ENCODE measurements around the gene LAMC2. TPM values are rescaled to one million over a fixed set of nuclear protein-coding genes. Genes with fewer than 3 reads are reported as not detected.

The LAMC2 gene
- total RNA-seq, 1 donor from 2014 or later, result not detected

- Mint-ChIP-seq H3K4me3 (no peak overlapping the region), H3K27ac (no peak overlapping the region), H3K36me3 (ENCODE audit: low read depth) (no peaks in the 10 kb centered on the region), H3K27me3 (peaks cover 10% of the 10 kb centered on the region), H3K4me1 (peaks cover 7% of the 10 kb centered on the region), H3K9me3 (no peaks in the 10 kb centered on the region)
- intact Hi-C loops (cut with micrococcal nuclease), result no loop called here
- ChIA-PET CTCF (no interaction called here), POLR2A (no interaction called here)
- TF ChIP-seq CTCF (IDR thresholded peaks at IDR 0.05), result no peak
- ATAC-seq (ENCODE audit: low read depth) (no peak), DNase-seq (no peak)
Measured at GRCh38 chr1:183175631-183176030, 10.4 kb upstream of the LAMC2 start.

- intact Hi-C loops (cut with micrococcal nuclease), result no loop called here
- Mint-ChIP-seq H3K27me3 (peaks cover 4% of the 10 kb centered on the region), H3K36me3 (ENCODE audit: low read depth) (no peaks in the 10 kb centered on the region), H3K4me3 (no peak overlapping the region), H3K9me3 (no peaks in the 10 kb centered on the region), H3K27ac (no peak overlapping the region), H3K4me1 (peaks cover 13% of the 10 kb centered on the region)
- TF ChIP-seq CTCF (IDR thresholded peaks at IDR 0.05), result no peak
- ChIA-PET CTCF (no interaction called here), POLR2A (no interaction called here)
- ATAC-seq (ENCODE audit: low read depth), result no peak
- no peak for DNase-seq
Measured at GRCh38 chr1:183178545-183178944, 7.5 kb upstream of the LAMC2 start.

GRCh38 chr1:183179033-183179432 is 7.0 kb upstream of the LAMC2 start:
- POLR2A ChIA-PET, result no interaction called here

GRCh38 chr1:183180218-183180617 is 5.8 kb upstream of the LAMC2 start:
- ATAC-seq (ENCODE audit: low read depth) (no peak), DNase-seq (no peak)
- Mint-ChIP-seq H3K9me3 (no peaks in the 10 kb centered on the region), H3K4me3 (peak overlapping the region; percentile 24), H3K36me3 (ENCODE audit: low read depth) (no peaks in the 10 kb centered on the region), H3K27ac (no peak overlapping the region), H3K4me1 (peaks cover 13% of the 10 kb centered on the region), H3K27me3 (peaks cover 2% of the 10 kb centered on the region)
- no peak for TF ChIP-seq CTCF (IDR thresholded peaks at IDR 0.05)
- intact Hi-C loops (cut with micrococcal nuclease), result loop anchor here (10.0 kb wide), 1 partner anchor 45 kb away; no protein-coding TSS in a partner anchor
- ChIA-PET POLR2A (no interaction called here), CTCF (interaction anchor here (0.5 kb wide), 1 partner anchor 337 kb away, joined by 3 read pairs; no protein-coding TSS in a partner anchor)

More at GRCh38 chr1:183179033-183179432, 7.0 kb upstream of the LAMC2 start:
- peaks cover 4% of the 10 kb centered on the region for H3K27me3 Mint-ChIP-seq
- intact Hi-C loops (cut with micrococcal nuclease), result no loop called here
- H3K4me1 Mint-ChIP-seq, result peaks cover 13% of the 10 kb centered on the region
- H3K27ac Mint-ChIP-seq, result no peak overlapping the region
- no peak for TF ChIP-seq CTCF (IDR thresholded peaks at IDR 0.05)
- H3K4me3 Mint-ChIP-seq, result no peak overlapping the region
- CTCF ChIA-PET, result no interaction called here
- no peak for ATAC-seq (ENCODE audit: low read depth)
- no peaks in the 10 kb centered on the region for H3K9me3 Mint-ChIP-seq
- DNase-seq, result no peak
- H3K36me3 Mint-ChIP-seq (ENCODE audit: low read depth), result no peaks in the 10 kb centered on the region

- POLR2A ChIA-PET, result interaction anchor here (0.7 kb wide), 1 partner anchor 40 kb away, joined by 3 read pairs; no protein-coding TSS in a partner anchor
- intact Hi-C loops (cut with micrococcal nuclease), result loop anchor here (10.0 kb wide), 1 partner anchor 46 kb away; no protein-coding TSS in a partner anchor
- H3K4me3 Mint-ChIP-seq, result peak overlapping the region; percentile 41
- peaks cover 4% of the 10 kb centered on the region for H3K27me3 Mint-ChIP-seq
- H3K27ac Mint-ChIP-seq, result peak overlapping the region; percentile 53
- no peaks in the 10 kb centered on the region for H3K36me3 Mint-ChIP-seq (ENCODE audit: low read depth)
- H3K4me1 Mint-ChIP-seq, result peaks cover 13% of the 10 kb centered on the region
- ATAC-seq (ENCODE audit: low read depth), result peak; percentile 72
- no peak for TF ChIP-seq CTCF (IDR thresholded peaks at IDR 0.05)
- no peak for DNase-seq
- CTCF ChIA-PET, result interaction anchor here (0.5 kb wide), 1 partner anchor 338 kb away, joined by 3 read pairs; no protein-coding TSS in a partner anchor
- H3K9me3 Mint-ChIP-seq, result no peaks in the 10 kb centered on the region
Measured at GRCh38 chr1:183180634-183181056, 5.4 kb upstream of the LAMC2 start.

Data from activated B cell treated with CpG ODN at 0.5 μM for 24 hours (primary cell).